EL (cell line): ENCODE results near the gene CALU.

Source experiments
- DNase-seq: peaks from one replicate; pipeline ENCODE4 v3.0.0-alpha.2; 2016

The CALU gene

GRCh38 chr7:128815289-128815942 lies 76.3 kb downstream of the CALU start:
- DNase-seq, result no peak

DNA sequence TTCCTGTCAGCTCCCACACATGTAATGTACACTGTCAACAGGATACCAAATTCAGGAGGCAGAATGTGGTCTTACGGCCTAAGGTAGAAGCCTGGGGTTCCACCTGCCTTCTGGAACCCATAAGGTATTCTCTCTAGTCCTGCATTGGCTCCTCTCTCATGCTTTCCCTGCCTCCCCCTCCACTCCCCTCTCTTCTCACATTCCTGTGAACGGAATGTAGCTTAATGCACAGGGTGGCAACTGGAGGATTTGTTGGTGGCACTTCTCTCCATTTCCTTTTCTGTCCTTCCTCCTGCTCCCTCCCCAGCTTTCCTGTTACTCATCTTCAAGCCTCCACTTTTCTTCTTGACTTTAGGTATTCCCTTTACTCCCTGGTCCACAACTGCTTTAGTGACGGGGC lies 79.5 kb downstream of the CALU start:
- no peak for DNase-seq
